IMR-90 (cell line): ENCODE measurements around the gene PRR13. TPM values are rescaled to one million over a fixed set of nuclear protein-coding genes. Genes with fewer than 3 reads are reported as not detected.

Source experiments
- ATAC-seq: fragments of 200-7000 bp; cut with Tn5 transposase; 2 replicates; pipeline ENCODE4 v1.9.1; 2020; ENCODE audit warnings: low read depth, mild to moderate bottlenecking, moderate library complexity
- BruUV-seq: library from RNA; stranded (reverse); fragments of 400-500 nt; replicated peaks from 2 replicates; lab custom pipeline; 2021; lab: Mats Ljungman, UMichigan
- CTCF ChIA-PET: fragments of 300-600 bp; formaldehyde crosslinking; extraction: SDS; loops from one replicate; lab custom pipeline; 2021; ENCODE audit warnings: antibody characterized with exemption; lab: Yijun Ruan, JAX
- POLR2A ChIA-PET: fragments of 300-600 bp; sonication (Branson Sonifier 250); formaldehyde crosslinking; loops from one replicate; lab custom pipeline; 2022; ENCODE audit warnings: antibody characterized with exemption; ENCODE audit not compliant: unreplicated experiment; lab: Charles Lee
- DNase-seq: peaks from one replicate; pipeline ENCODE4 v3.0.0; 2013
- H2AFZ ChIP-seq: replicated peaks from 2 replicates; pipeline ENCODE3; 2013; ENCODE audit warnings: low read length, mild to moderate bottlenecking; ENCODE audit not compliant: poor library complexity
- H2AK5ac ChIP-seq: 2 replicates; pipeline ENCODE4 v1.6.1; 2013; ENCODE audit warnings: low read depth, low read length, inconsistent platforms
- H2AK9ac ChIP-seq: replicated peaks from 2 replicates; pipeline ENCODE3; 2013; ENCODE audit warnings: mild to moderate bottlenecking, low read depth, low read length, moderate library complexity; ENCODE audit not compliant: poor library complexity
- H2BK120ac ChIP-seq: 2 replicates; pipeline ENCODE4 v1.6.1; 2013; ENCODE audit warnings: low read depth, low read length, inconsistent platforms
- H2BK15ac ChIP-seq: 3 replicates; pipeline ENCODE4 v1.6.1; 2013; ENCODE audit warnings: low read depth, low read length, inconsistent platforms
- H2BK20ac ChIP-seq: 2 replicates; pipeline ENCODE4 v1.6.1; 2013; ENCODE audit warnings: low read depth, mild to moderate bottlenecking, inconsistent platforms, low read length, moderate library complexity
- H2BK5ac ChIP-seq: 2 replicates; pipeline ENCODE4 v1.6.1; 2013; ENCODE audit warnings: mild to moderate bottlenecking, low read depth, low read length, inconsistent platforms; ENCODE audit not compliant: poor library complexity, severe bottlenecking
- H3K14ac ChIP-seq: replicated peaks from 2 replicates; pipeline ENCODE4 v1.6.1; 2013; ENCODE audit warnings: low read depth, low read length, inconsistent platforms
- H3K18ac ChIP-seq: 2 replicates; pipeline ENCODE4 v1.6.1; 2013; ENCODE audit warnings: low read depth, low read length, control low read depth
- H3K23ac ChIP-seq: 2 replicates; pipeline ENCODE4 v1.6.1; 2013; ENCODE audit warnings: low read depth, low read length, inconsistent platforms
- H3K27ac ChIP-seq: 2 replicates; pipeline ENCODE4 v1.5.1; 2013; ENCODE audit warnings: mild to moderate bottlenecking, control low read depth, low read length; ENCODE audit not compliant: insufficient read depth
- H3K27me3 ChIP-seq: 2 replicates; pipeline ENCODE4 v1.6.1; 2013; ENCODE audit warnings: low read length; ENCODE audit not compliant: control insufficient read depth, insufficient read depth
- H3K36me3 ChIP-seq: 2 replicates; pipeline ENCODE4 v1.6.1; 2013; ENCODE audit warnings: low read length, mixed read lengths; ENCODE audit not compliant: control insufficient read depth, insufficient read depth
- H3K4ac ChIP-seq: 2 replicates; pipeline ENCODE4 v1.6.1; 2013; ENCODE audit warnings: low read depth, low read length, inconsistent platforms
- H3K4me1 ChIP-seq: 2 replicates; pipeline ENCODE4 v1.6.1; 2013; ENCODE audit warnings: low read length, mixed read lengths; ENCODE audit not compliant: control insufficient read depth, insufficient read depth
- H3K4me2 ChIP-seq: 2 replicates; pipeline ENCODE4 v1.6.1; 2013; ENCODE audit warnings: low read depth, mild to moderate bottlenecking, control low read depth, low read length, moderate library complexity
- H3K4me3 ChIP-seq: 2 replicates; pipeline ENCODE4 v1.5.1; 2013; ENCODE audit warnings: low read depth, mild to moderate bottlenecking, control low read depth, low read length, moderate library complexity; ENCODE audit not compliant: insufficient read depth
- H3K56ac ChIP-seq: 2 replicates; pipeline ENCODE4 v1.6.1; 2013; ENCODE audit warnings: low read length, inconsistent platforms; ENCODE audit not compliant: insufficient read depth; ENCODE audit errors: extremely low read depth
- H3K79me1 ChIP-seq, 2 experiments: 2 replicates each; pipeline ENCODE4 v1.6.1; 2013; ENCODE audit warnings: low read length in 2 of 2, inconsistent platforms in 1 of 2, low read depth in 1 of 2
- H3K9ac ChIP-seq: 2 replicates; pipeline ENCODE4 v1.6.1; 2013; ENCODE audit warnings: low read depth, low read length, control low read depth
- H3K9me1 ChIP-seq: 2 replicates; pipeline ENCODE4 v1.6.1; 2013; ENCODE audit warnings: low read length, inconsistent platforms; ENCODE audit not compliant: insufficient read depth
- H3K9me3 ChIP-seq: 2 replicates; pipeline ENCODE4 v1.6.1; 2013; ENCODE audit warnings: low read length; ENCODE audit not compliant: control insufficient read depth, insufficient read depth
- H4K20me1 ChIP-seq: 2 replicates; pipeline ENCODE4 v1.6.1; 2013; ENCODE audit warnings: low read length, inconsistent platforms; ENCODE audit not compliant: insufficient read depth
- H4K5ac ChIP-seq: 2 replicates; pipeline ENCODE4 v1.6.1; 2013; ENCODE audit warnings: mild to moderate bottlenecking, low read depth, low read length, control low read depth
- H4K8ac ChIP-seq, 2 experiments: 2 replicates each; pipeline ENCODE4 v1.6.1; 2013; ENCODE audit warnings: low read depth in 2 of 2, low read length in 2 of 2, control low read depth in 1 of 2, inconsistent platforms in 1 of 2
- H4K91ac ChIP-seq: 2 replicates; pipeline ENCODE4 v1.6.1; 2013; ENCODE audit warnings: low read depth, low read length, inconsistent platforms; ENCODE audit not compliant: insufficient read depth
- BHLHE40 ChIP-seq: fragments of 150-350 bp; IDR thresholded peaks from 2 replicates; pipeline ENCODE4 v1.6.1; 2016; ENCODE audit warnings: mild to moderate bottlenecking, low read depth, low read length
- MAFK ChIP-seq: IDR thresholded peaks from 2 replicates; pipeline ENCODE4 v1.6.1; 2012; ENCODE audit warnings: low read depth, low read length, improper control_type of control experiment
- NFE2L2 ChIP-seq: fragments of 150-350 bp; IDR thresholded peaks from 2 replicates; pipeline ENCODE4 v1.6.1; 2016; ENCODE audit warnings: low read depth, mild to moderate bottlenecking, low read length
- WGBS, 2 experiments: methylation state at CpG; one replicate each; pipeline versions ENCODE4 v1.1.5 to v1.1.7; 2013; ENCODE audit warnings: missing lambda C conversion rate in 2 of 2; ENCODE audit not compliant: insufficient read length in 1 of 2; ENCODE audit errors: extremely low coverage in 2 of 2; 5-methylcytosine and 5-hydroxymethylcytosine counted together
- dilution Hi-C: fragments of 300-500 bp; cut with HindIII; formaldehyde crosslinking; loops from one replicate; pipeline ENCODE4 v1.14.3; 2018; ENCODE audit warnings: low sequenced_read_pairs; ENCODE audit not compliant: unreplicated experiment
- in situ Hi-C: fragments of 300-500 bp; cut with MboI; formaldehyde crosslinking; loops from 3 replicates; pipeline ENCODE4 v1.14.3; 2019; ENCODE audit warnings: low sequenced_read_pairs, inconsistent platforms, mixed read lengths
- intact Hi-C: fragments of 100-400 bp; cut with micrococcal nuclease; formaldehyde crosslinking; loops from 2 replicates; pipeline ENCODE4 v1.10.0; 2022
- polyA plus RNA-seq, 3 experiments: library from polyadenylated mRNA; depleted of rRNA; stranded (reverse); fragments of >200 nt; gene quantifications; 2 replicates each; pipeline ENCODE4 v1.2.3, GENCODE V29; 2012; ENCODE audit warnings: low replicate concordance in 1 of 3
- total RNA-seq: library from RNA; depleted of rRNA; stranded (reverse); fragments of >200 nt; gene quantifications from 2 replicates; pipeline ENCODE4 v1.2.3, GENCODE V29; 2012

The PRR13 gene
- total and polyA plus RNA-seq, 2 of the 4 experiments (the other 2 are of a cell fraction) = 25.5 to 114 TPM

DNA sequence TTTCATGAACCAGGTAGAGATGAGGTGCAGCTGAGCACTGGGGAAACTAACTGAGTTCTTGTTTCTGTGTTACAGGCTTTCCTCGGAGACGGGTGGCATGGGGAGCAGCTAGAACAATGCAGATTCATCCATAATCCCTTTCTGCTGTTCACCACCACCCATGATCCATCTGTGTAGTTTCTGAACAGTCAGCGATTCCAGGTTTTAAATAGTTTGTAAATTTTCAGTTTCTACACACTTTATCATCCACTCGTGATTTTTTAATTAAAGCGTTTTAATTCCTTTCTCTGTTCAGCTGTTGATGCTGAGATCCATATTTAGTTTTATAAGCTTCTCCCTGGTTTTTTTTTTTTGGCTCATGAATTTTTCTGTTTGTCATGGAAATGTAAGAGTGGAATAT lies 37.8 kb downstream of the PRR13 start:
- Histone ChIP-seq H2BK20ac (no peak overlapping the region), H3K14ac (peak overlapping the region; percentile 34; the same call in 1 of the 2 replicates), H3K4me3 (no peak overlapping the region), H2BK15ac (no peak overlapping the region), H3K9ac (no peak overlapping the region), H3K9me1 (peaks cover 4% of the 10 kb centered on the region; the same call in 1 of the 2 replicates), H2BK5ac (no peak overlapping the region), H2AFZ (no peak overlapping the region), H3K36me3 (peaks cover 82% of the 10 kb centered on the region), H3K4me1 (peaks cover 19% of the 10 kb centered on the region), H3K4ac (no peak overlapping the region), H3K18ac (no peak overlapping the region), H3K23ac (no peak overlapping the region), H3K9me3 (no peaks in the 10 kb centered on the region), H3K4me2 (no peak overlapping the region), H2BK120ac (no peak overlapping the region), H4K91ac (no peak overlapping the region), H4K20me1 (peaks cover 94% of the 10 kb centered on the region), H4K8ac (no peak overlapping the region), H3K27me3 (no peaks in the 10 kb centered on the region), H3K79me1 (peaks cover 32 to 88% of the 10 kb centered on the region in 2 experiments), H4K5ac (no peak overlapping the region), H3K27ac (no peak overlapping the region), H2AK9ac (no peak overlapping the region), H3K56ac (no peak overlapping the region), H2AK5ac (no peak overlapping the region)
- ChIA-PET CTCF (no interaction called here), POLR2A (interaction anchor here (0.6 kb wide), 1 partner anchor 14 kb away, joined by 3 read pairs; no protein-coding TSS in a partner anchor)
- in situ Hi-C loops (no loop called here), intact Hi-C loops (no loop called here), dilution Hi-C loops (no loop called here)
- no CpG with 5 or more reads among the region's 5 CpGs for WGBS, 2 experiments
- TF ChIP-seq BHLHE40 (no peak), MAFK (peak; percentile 59), NFE2L2 (no peak)
- DNase-seq (no peak), ATAC-seq (no peak)
- BruUV-seq = no TSS peak
